ENCODE results near the gene KCNJ15.

Gene KCNJ15

GRCh38 chr21:38329162-38329561, 72.4 kb downstream of the KCNJ15 start:
- no peak for DNase-seq

- DNase-seq: no peak
These were observed 73.9 kb downstream of the KCNJ15 start for GRCh38 chr21:38330666-38331065.

- DNase-seq: no peak
These were observed 76.8 kb downstream of the KCNJ15 start for GRCh38 chr21:38333301-38334272.

- no peak for DNase-seq
These were observed 78.1 kb downstream of the KCNJ15 start for GRCh38 chr21:38334866-38335265.

GRCh38 chr21:38337793-38338192, 81.0 kb downstream of the KCNJ15 start:
- no peak for DNase-seq

DNA sequence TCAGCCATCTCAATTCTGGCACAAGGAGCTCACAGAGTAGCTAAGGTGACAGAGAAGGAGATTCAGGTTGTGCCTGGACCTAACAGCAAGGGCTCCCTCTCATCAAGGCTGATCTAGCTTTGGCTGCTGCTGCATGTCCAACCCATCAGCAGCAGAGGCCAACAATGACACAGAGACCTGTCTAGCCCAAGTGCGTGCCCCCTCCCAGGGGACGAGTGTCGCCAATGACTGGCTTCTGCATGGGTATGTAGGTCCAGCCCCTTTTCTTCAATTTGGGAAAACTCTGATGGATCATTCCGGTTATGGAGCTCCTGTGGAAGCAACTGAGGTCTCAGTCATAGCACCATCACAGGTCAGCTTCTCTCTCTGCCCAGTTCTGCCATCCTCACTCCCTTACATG, 83.3 kb downstream of the KCNJ15 start:
- no peak for DNase-seq

DNA sequence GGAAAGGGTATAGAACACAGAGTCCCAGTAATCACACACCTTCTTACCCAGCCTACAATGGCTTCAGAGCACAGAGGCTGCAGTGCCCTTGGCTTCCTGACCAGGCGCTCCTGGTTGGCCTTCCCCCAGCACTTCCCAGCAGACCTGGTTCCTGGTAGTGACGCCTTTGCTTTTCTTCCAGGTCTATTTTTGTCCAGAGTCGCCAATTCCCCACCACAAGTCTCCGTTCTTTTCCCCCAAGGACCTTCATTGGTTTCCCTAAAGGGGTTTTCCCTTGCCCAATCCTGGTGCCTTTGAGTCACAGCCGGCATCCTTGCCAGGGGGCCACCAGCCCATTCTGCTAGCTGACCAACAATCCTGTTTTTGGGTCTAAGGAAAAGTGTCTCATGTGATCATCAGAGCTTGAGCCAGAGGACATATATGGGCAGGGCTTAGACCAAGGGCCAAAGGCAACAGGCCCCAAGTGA, 84.8 kb downstream of the KCNJ15 start:
- no peak for DNase-seq

- no peak for DNase-seq
These were observed 85.9 kb downstream of the KCNJ15 start for GRCh38 chr21:38342739-38343138.

DNA sequence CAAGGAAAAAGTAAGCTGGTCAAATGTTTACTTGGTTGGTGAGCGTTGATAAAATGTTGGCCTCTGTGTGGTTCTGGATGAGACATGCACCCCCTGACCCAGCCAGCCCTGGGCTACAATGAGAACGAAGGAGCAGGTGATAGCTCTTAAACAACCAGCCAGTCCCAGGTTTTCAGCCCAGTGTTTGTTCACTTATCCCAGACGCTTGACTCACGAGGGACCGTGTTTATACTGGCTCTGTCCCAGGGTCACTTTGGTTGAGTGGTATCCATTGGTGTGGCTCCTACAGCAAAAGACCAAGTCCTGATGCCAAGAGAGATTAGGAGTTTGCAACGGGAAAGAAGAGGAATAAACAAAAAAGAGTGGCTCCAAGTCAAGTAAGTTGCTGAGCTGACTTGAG, 86.9 kb downstream of the KCNJ15 start:
- DNase-seq: no peak

DNA sequence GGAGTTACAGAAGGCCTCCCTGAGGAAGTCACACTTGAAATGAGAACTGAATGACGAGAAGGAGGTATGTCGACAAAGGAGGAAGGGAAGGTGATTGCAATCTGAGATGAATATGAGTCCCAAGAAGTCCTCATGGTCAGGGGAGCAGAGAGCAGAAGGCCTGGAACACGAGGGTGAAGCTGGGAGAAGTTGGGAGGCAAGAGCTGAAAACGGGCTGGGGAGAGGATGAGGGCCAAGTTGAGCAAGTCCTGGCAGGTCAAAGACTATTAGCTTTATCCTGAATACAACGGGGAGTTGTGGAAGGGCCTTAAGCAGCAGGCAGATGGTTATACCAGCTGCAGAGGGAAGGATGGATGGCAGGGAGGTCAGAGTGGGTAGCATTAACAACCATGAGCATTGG, 89.5 kb downstream of the KCNJ15 start:
- DNase-seq: no peak

GRCh38 chr21:38349111-38349746, 92.4 kb downstream of the KCNJ15 start:
- no peak for DNase-seq

DNA sequence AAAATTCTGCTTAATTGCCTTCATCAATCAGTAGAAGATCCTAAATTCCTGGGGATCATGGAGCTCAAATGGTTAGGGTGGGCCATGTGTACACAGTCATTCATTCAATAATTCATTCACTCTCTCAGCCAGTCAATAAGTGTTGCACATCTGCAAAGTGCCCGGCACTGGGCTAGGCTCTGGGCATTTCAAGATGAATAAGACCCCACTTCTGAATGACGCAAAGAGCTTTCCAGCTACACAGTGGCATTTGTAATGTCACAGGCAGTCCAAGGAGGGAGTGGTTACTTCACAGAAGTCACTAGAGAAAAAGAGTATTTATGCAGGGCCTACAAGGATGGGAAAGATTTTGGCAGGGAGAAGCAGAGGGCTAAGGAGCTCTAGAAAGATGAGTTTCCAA, 93.2 kb downstream of the KCNJ15 start:
- no peak for DNase-seq

GRCh38 chr21:38350684-38351083, 93.9 kb downstream of the KCNJ15 start:
- no peak for DNase-seq

DNA sequence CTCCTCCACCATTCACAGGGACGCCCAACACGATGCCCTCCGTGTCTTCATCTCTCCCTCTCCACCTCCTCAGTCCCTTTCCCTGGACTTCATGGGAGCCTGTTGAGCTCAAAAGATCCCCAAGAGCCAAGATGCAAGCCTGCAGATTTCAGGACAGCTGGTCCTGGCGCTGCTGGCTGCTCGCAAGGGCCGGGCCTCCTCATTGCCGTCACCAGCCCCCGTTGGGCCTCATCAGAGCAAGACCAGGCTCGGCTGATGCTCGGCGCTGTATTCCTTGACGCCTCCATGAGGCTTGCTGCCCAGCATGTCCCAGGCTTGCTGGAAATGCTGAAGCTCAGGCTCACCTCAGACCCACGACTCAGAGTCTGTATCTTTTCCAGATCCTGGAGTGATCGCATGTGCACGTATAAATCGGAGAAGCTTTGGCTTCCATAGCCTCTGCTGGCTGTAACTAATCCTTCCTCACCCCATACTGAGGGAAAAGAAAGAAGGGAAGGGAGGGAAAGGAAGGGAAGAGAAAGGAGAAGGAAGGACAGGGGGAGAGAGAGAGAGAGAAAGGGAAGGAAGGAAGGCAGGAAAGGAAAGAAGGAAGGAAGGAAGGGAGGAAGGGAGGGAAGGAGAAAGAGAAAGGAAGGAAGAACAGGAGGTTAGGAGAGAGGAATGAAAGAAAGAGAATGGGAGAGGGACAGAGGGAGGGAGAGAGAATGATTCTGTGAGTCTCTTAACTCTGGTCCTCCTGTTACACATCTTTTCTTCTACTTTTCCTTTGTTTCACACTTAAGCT, 94.6 kb downstream of the KCNJ15 start:
- DNase-seq: no peak

DNA sequence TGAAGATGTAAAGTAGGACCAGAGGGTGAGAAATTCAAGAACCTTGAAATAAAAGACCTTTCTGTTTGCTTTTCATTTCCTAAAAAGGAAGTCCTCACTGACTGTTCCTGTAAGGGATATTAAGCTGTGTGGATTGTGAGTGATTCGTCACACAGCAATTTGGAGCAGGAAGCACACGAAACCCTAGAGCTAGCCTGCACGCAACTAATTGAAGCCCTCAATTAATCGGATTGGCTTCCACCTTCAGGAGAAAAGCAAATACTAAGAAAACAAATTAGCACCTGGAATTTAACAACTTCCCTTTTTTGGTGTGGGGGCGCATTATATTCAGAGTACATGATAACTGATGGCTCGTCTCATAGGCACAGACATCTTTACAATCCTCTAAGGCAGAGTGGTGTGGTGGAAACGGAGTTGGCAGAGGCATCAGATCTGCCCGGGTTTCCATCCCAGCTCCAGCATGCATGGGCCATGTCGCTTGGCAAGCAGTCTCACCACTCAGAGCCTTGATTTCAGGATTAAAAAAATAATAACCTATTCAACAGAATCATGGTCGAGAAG, 95.2 kb downstream of the KCNJ15 start:
- peak; percentile 6 for DNase-seq

DNA sequence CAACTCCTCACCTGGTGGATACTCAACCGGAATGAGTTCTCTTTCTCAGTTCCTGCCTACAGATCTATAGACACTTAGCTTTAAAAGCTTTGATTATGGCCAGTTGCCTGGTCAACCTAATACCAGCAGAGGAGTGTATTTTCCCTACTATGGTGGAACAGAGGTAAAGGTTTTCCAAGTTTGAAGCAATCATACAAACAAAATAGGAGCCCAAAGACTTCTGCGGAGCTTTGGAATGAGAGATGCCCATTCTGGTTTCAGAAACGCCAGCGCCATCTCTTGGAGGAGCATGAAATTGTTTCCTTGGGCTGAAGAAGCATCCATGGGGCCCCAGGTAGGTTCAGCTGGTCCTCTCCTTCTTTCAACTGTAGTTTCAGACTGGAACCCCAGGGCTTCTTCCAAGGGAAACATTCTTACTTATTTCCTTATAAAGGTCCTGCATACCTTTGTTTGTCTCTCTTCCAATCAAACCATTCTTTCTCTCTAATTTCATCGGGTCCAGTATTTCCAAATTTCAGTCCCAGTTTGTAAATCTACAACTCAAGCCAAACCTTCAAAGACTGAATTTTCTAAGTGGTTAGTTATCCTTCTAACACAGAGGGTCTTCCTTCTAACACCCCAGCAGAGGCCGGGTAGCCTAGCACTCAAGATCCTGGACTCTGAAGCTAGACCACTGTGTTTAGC, 95.9 kb downstream of the KCNJ15 start:
- DNase-seq: peak; percentile 14

DNA sequence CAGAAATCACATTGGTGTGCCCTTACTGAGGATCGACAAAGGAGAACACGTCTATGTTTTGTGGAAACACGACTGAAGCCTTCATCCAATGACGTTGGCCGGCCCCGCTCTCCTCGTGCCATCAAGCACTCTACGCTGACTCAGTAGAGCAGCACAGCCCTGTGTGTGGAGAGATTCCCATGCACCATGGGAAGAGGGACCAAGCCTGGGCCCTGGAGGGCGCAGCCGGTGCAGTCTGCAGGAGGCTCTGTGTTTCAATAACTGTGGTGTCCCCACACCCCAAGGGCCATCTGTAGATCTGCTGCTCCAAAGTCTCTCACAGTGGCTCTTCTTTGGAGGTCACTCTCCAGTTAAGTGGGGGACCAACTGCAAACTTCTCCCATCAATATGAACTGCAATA, 97.4 kb downstream of the KCNJ15 start:
- no peak for DNase-seq

- DNase-seq: no peak
These were observed 98.0 kb downstream of the KCNJ15 start for GRCh38 chr21:38354746-38355145.

- no peak for DNase-seq
These were observed 98.6 kb downstream of the KCNJ15 start for GRCh38 chr21:38355353-38355752.

- peak; percentile 40 for DNase-seq
These were observed 99.4 kb downstream of the KCNJ15 start for GRCh38 chr21:38355992-38356781.

Measured in NCI-H526 treated with DMSO at 0.1 percent for 48 hours (cell line).